NOMO-1 treated with DMSO at 0.1 percent for 48 hours (cell line): ENCODE results near the gene KRTAP21-3.

Experiments used
- DNase-seq: peaks from one replicate; lab custom pipeline; 2025; ENCODE audit not compliant: unreplicated experiment; lab: John Stamatoyannopoulos, UW

Gene KRTAP21-3

DNA sequence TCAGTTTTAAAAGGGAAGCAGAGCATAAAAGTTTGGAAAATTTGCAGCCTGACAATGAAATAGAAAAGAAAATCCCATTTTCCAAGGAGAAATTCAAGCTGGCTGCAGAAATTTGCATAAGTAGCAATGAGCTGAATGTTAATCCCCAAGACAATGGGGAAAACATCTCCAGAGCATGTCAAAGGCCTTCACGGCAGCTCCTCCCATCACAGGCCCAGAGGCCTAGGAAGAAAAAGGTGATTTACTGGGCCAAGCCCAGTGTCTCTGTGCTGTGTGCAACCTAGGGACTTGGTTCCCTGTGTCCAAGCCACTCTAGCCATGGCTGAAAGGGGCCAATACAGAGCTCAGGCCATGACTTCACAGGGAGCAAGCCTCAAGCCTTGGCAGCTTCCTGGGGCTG is 49.8 kb downstream of the KRTAP21-3 start:
- no peak for DNase-seq
